Measurements from ENCODE around the gene NRXN3. TPM values are rescaled to one million over a fixed set of nuclear protein-coding genes. Genes with fewer than 3 reads are reported as not detected.

The NRXN3 gene
- total and polyA plus RNA-seq, 2 donors (not counting 1 experiment from before 2014, with no cell fraction given): not detected

- no peaks in the 10 kb centered on the region for H3K36me3 ChIP-seq (replicated peaks in 1 of 2; ENCODE audit: control extremely low read depth in 1 of 2, control insufficient read depth in 1 of 2, extremely low read depth in 1 of 2, insufficient read depth in 2 of 2, low read length in 1 of 2)
- TF ChIP-seq EZH2 (IDR thresholded peaks at IDR 0.05; ENCODE audit: borderline replicate concordance, insufficient read depth, low read depth, low read length, poor library complexity, severe bottlenecking) (no peak), CTCF (IDR thresholded peaks at IDR 0.05) (no peak)
- WGBS (ENCODE audit: insufficient coverage): no CpG with 5 or more reads among the region's 1 CpG
- ATAC-seq (ENCODE audit: low read depth): no peak
- H4K20me1 ChIP-seq (ENCODE audit: control insufficient read depth, insufficient read depth, low read length, poor library complexity, severe bottlenecking): no peaks in the 10 kb centered on the region
- no peaks in the 10 kb centered on the region for H3K4me1 ChIP-seq (ENCODE audit: control insufficient read depth in 2 of 2, insufficient read depth in 2 of 2, low read length in 2 of 2)
- H3K27me3 Mint-ChIP-seq: no peaks in the 10 kb centered on the region
- H3K4me3 ChIP-seq (ENCODE audit: control extremely low read depth in 1 of 5, extremely low read depth in 1 of 5, insufficient read depth in 1 of 5, low read depth in 2 of 5, low read length in 4 of 5): no peak overlapping the region
- H3K27ac Mint-ChIP-seq: no peak overlapping the region
- no peak overlapping the region for H3K27ac ChIP-seq (ENCODE audit: low read length in 2 of 2)
- no peak overlapping the region for H3K4me2 ChIP-seq (replicated peaks; ENCODE audit: low read depth, low read length, poor library complexity, severe bottlenecking)
- H2AFZ ChIP-seq (ENCODE audit: insufficient read depth, low read depth, low read length, poor library complexity, severe bottlenecking): no peak overlapping the region
- DNase-seq: no peak
- H3K9me3 ChIP-seq (ENCODE audit: control extremely low read depth in 1 of 3, control insufficient read depth in 2 of 3, insufficient read depth in 1 of 3, low read length in 2 of 3): no peaks in the 10 kb centered on the region
- no peaks in the 10 kb centered on the region for H3K79me2 ChIP-seq (ENCODE audit: control insufficient read depth, insufficient read depth, low read length)
- intact Hi-C loops (cut with micrococcal nuclease): no loop called here
- no peaks in the 10 kb centered on the region for H3K4me1 Mint-ChIP-seq
- no peaks in the 10 kb centered on the region for H3K9me3 Mint-ChIP-seq (ENCODE audit: insufficient read depth)
- CTCF ChIA-PET: no interaction called here
- H3K27me3 ChIP-seq (replicated peaks in 1 of 4; ENCODE audit: control extremely low read depth in 1 of 4, control insufficient read depth in 3 of 4, insufficient read depth in 4 of 4, low read length in 3 of 4): no peaks in the 10 kb centered on the region
- POLR2A ChIA-PET: no interaction called here
- H3K9ac ChIP-seq (ENCODE audit: low read length): no peak overlapping the region
- H3K4me3 Mint-ChIP-seq: no peak overlapping the region
Measured at GRCh38 chr14:78829274-78829673, 659.1 kb downstream of the NRXN3 start.

GRCh38 chr14:78834766-78835451 lies 664.7 kb downstream of the NRXN3 start:
- Histone ChIP-seq H3K27ac (ENCODE audit: low read length in 2 of 2) (no peak overlapping the region), H4K20me1 (ENCODE audit: control insufficient read depth, insufficient read depth, low read length, poor library complexity, severe bottlenecking) (no peaks in the 10 kb centered on the region), H3K9me3 (ENCODE audit: control extremely low read depth in 1 of 3, control insufficient read depth in 2 of 3, insufficient read depth in 1 of 3, low read length in 2 of 3) (no peaks in the 10 kb centered on the region), H3K4me1 (ENCODE audit: control insufficient read depth in 2 of 2, insufficient read depth in 2 of 2, low read length in 2 of 2) (no peaks in the 10 kb centered on the region), H3K27me3 (replicated peaks in 1 of 4; ENCODE audit: control extremely low read depth in 1 of 4, control insufficient read depth in 3 of 4, insufficient read depth in 4 of 4, low read length in 3 of 4) (no peaks in the 10 kb centered on the region), H3K4me3 (ENCODE audit: control extremely low read depth in 1 of 5, extremely low read depth in 1 of 5, insufficient read depth in 1 of 5, low read depth in 2 of 5, low read length in 4 of 5) (no peak overlapping the region), H3K4me2 (replicated peaks; ENCODE audit: low read depth, low read length, poor library complexity, severe bottlenecking) (no peak overlapping the region), H2AFZ (ENCODE audit: insufficient read depth, low read depth, low read length, poor library complexity, severe bottlenecking) (no peak overlapping the region), H3K9ac (ENCODE audit: low read length) (no peak overlapping the region), H3K36me3 (replicated peaks in 1 of 2; ENCODE audit: control extremely low read depth in 1 of 2, control insufficient read depth in 1 of 2, extremely low read depth in 1 of 2, insufficient read depth in 2 of 2, low read length in 1 of 2) (no peaks in the 10 kb centered on the region), H3K79me2 (ENCODE audit: control insufficient read depth, insufficient read depth, low read length) (no peaks in the 10 kb centered on the region)
- TF ChIP-seq EZH2 (IDR thresholded peaks at IDR 0.05; ENCODE audit: borderline replicate concordance, insufficient read depth, low read depth, low read length, poor library complexity, severe bottlenecking) (no peak), CTCF (IDR thresholded peaks at IDR 0.05) (no peak)
- CTCF ChIA-PET: no interaction called here
- H3K9me3 Mint-ChIP-seq (ENCODE audit: insufficient read depth): no peaks in the 10 kb centered on the region
- no peaks in the 10 kb centered on the region for H3K4me1 Mint-ChIP-seq
- intact Hi-C loops (cut with micrococcal nuclease): no loop called here
- no peak for ATAC-seq (ENCODE audit: low read depth)
- POLR2A ChIA-PET: no interaction called here
- H3K27me3 Mint-ChIP-seq: peaks cover 2% of the 10 kb centered on the region
- no peak overlapping the region for H3K27ac Mint-ChIP-seq
- H3K4me3 Mint-ChIP-seq: no peak overlapping the region
- DNase-seq: no peak
- WGBS (ENCODE audit: insufficient coverage): 71% methylated on average over 11 of the region's 12 CpGs
